ENCODE measurements around the gene TMEM127. TPM values are rescaled to one million over a fixed set of nuclear protein-coding genes. Genes with fewer than 3 reads are reported as not detected.
A peak's percentile ranks its signal among the peaks of the same experiment; 100 is the strongest.

The TMEM127 gene
- total and polyA plus RNA-seq, 2 donors (not counting 1 experiment from before 2014, with no cell fraction given) = 21.5 to 48.0 TPM

- H2AFZ ChIP-seq (ENCODE audit: insufficient read depth, low read depth, low read length, poor library complexity, severe bottlenecking) = no peak overlapping the region
- no peak overlapping the region for H3K9ac ChIP-seq (ENCODE audit: low read length)
- no peak for DNase-seq
- peak overlapping the region in 1 of 2 donors; percentile 37 for H3K27ac ChIP-seq (ENCODE audit: low read length in 2 of 2)
- H3K27me3 ChIP-seq (replicated peaks in 1 of 4; ENCODE audit: control extremely low read depth in 1 of 4, control insufficient read depth in 3 of 4, insufficient read depth in 4 of 4, low read length in 3 of 4) = no peaks in the 10 kb centered on the region
- Mint-ChIP-seq H3K9me3 (ENCODE audit: insufficient read depth) (no peaks in the 10 kb centered on the region), H3K27ac (peak overlapping the region; percentile 23), H3K4me3 (no peak overlapping the region), H3K27me3 (no peaks in the 10 kb centered on the region), H3K4me1 (peaks cover 59% of the 10 kb centered on the region)
- peaks cover 47 to 49% of the 10 kb centered on the region in 2 donors for H3K4me1 ChIP-seq (ENCODE audit: control insufficient read depth in 2 of 2, insufficient read depth in 2 of 2, low read length in 2 of 2)
- intact Hi-C loops (cut with micrococcal nuclease) = no loop called here
- peaks cover 0 to 15% of the 10 kb centered on the region in 2 experiments for H3K36me3 ChIP-seq (replicated peaks in 1 of 2; ENCODE audit: control extremely low read depth in 1 of 2, control insufficient read depth in 1 of 2, extremely low read depth in 1 of 2, insufficient read depth in 2 of 2, low read length in 1 of 2)
- POLR2A ChIA-PET = no interaction called here
- peaks cover 99% of the 10 kb centered on the region for H3K79me2 ChIP-seq (ENCODE audit: control insufficient read depth, insufficient read depth, low read length)
- H4K20me1 ChIP-seq (ENCODE audit: control insufficient read depth, insufficient read depth, low read length, poor library complexity, severe bottlenecking) = peaks cover 70% of the 10 kb centered on the region
- peak overlapping the region; percentile 13 for H3K4me2 ChIP-seq (replicated peaks; ENCODE audit: low read depth, low read length, poor library complexity, severe bottlenecking)
- no peak overlapping the region for H3K4me3 ChIP-seq (ENCODE audit: control extremely low read depth in 1 of 5, extremely low read depth in 1 of 5, insufficient read depth in 1 of 5, low read depth in 2 of 5, low read length in 4 of 5)
- CTCF ChIA-PET = interaction anchor here (1.0 to 2.0 kb wide), 4 partner anchors 24 to 62 kb away, joined by 3 to 8 read pairs (median 6); no protein-coding TSS in a partner anchor
- no peak for ATAC-seq (ENCODE audit: low read depth)
- no peaks in the 10 kb centered on the region for H3K9me3 ChIP-seq (ENCODE audit: control extremely low read depth in 1 of 3, control insufficient read depth in 2 of 3, insufficient read depth in 1 of 3, low read length in 2 of 3)
- TF ChIP-seq CTCF (IDR thresholded peaks at IDR 0.05) = no peak
- TF ChIP-seq EZH2 (IDR thresholded peaks at IDR 0.05; ENCODE audit: borderline replicate concordance, insufficient read depth, low read depth, low read length, poor library complexity, severe bottlenecking) = no peak
- WGBS (ENCODE audit: insufficient coverage) = no CpG with 5 or more reads among the region's 2 CpGs
Measured at GRCh38 chr2:96198921-96199320, 66.9 kb downstream of the TMEM127 start.

Other genes with a start within 250 kb of the TMEM127 start
- 2.5 and 3.6 TPM in 2 replicates for gene GPAT2, start 231.1 kb downstream of the TMEM127 start, total RNA-seq
- gene GPAT2, start 231.1 kb downstream of the TMEM127 start, polyA plus RNA-seq = 0.99 and 11.7 TPM in 2 replicates
- gene ADRA2B, start 149.4 kb downstream of the TMEM127 start, total RNA-seq = 0.27 and 0.36 TPM in 2 replicates
- 0.46 and 1.4 TPM in 2 replicates for gene ADRA2B, start 149.4 kb downstream of the TMEM127 start, polyA plus RNA-seq
- 0.41 and 0.59 TPM in 2 replicates for gene ASTL, start 127.5 kb downstream of the TMEM127 start, total RNA-seq
- gene ASTL, start 127.5 kb downstream of the TMEM127 start, polyA plus RNA-seq = 0.15 and 1.1 TPM in 2 replicates
- 69.8 and 74.9 TPM in 2 replicates for gene DUSP2, start 120.6 kb downstream of the TMEM127 start, total RNA-seq
- 323 and 433 TPM in 2 replicates for gene DUSP2, start 120.6 kb downstream of the TMEM127 start, polyA plus RNA-seq
- 132 and 133 TPM in 2 replicates for gene STARD7, start 57.2 kb downstream of the TMEM127 start, total RNA-seq
- gene STARD7, start 57.2 kb downstream of the TMEM127 start, polyA plus RNA-seq = 35.1 and 42.9 TPM in 2 replicates
- gene CIAO1, start 228 bp upstream of the TMEM127 start, total RNA-seq = 85.4 and 91.2 TPM in 2 replicates
- gene CIAO1, start 228 bp upstream of the TMEM127 start, polyA plus RNA-seq = 74.8 and 86.9 TPM in 2 replicates
- gene SNRNP200, start 39.5 kb upstream of the TMEM127 start, total RNA-seq = 214 and 216 TPM in 2 replicates
- gene SNRNP200, start 39.5 kb upstream of the TMEM127 start, polyA plus RNA-seq = 198 and 211 TPM in 2 replicates
- gene ITPRIPL1, start 59.3 kb upstream of the TMEM127 start, total RNA-seq = 4.2 and 4.8 TPM in 2 replicates
- gene ITPRIPL1, start 59.3 kb upstream of the TMEM127 start, polyA plus RNA-seq = 1.8 and 2.6 TPM in 2 replicates
- 1.1 and 1.2 TPM in 2 replicates for gene NCAPH, start 69.8 kb upstream of the TMEM127 start, total RNA-seq
- gene NCAPH, start 69.8 kb upstream of the TMEM127 start, polyA plus RNA-seq = 0.52 and 0.84 TPM in 2 replicates
- gene NEURL3, start 239.4 kb upstream of the TMEM127 start, total RNA-seq = not detected in 2 replicates
- not detected in 2 replicates for gene NEURL3, start 239.4 kb upstream of the TMEM127 start, polyA plus RNA-seq